Measurements from ENCODE around the gene EFNB1. TPM values are rescaled to one million over a fixed set of nuclear protein-coding genes. Genes with fewer than 3 reads are reported as not detected.

The EFNB1 gene
- total RNA-seq, 2 donors from 2014 or later = 23.7 to 42.4 TPM

GRCh38 chrX:68852046-68852445, 23.2 kb downstream of the EFNB1 start:
- no peaks in the 10 kb centered on the region for H3K27me3 ChIP-seq
- no peak for TF ChIP-seq CTCF (IDR thresholded peaks at IDR 0.05)

GRCh38 chrX:68853665-68854251, 24.9 kb downstream of the EFNB1 start:
- H3K36me3 ChIP-seq = no peaks in the 10 kb centered on the region
- H3K9me3 ChIP-seq = no peaks in the 10 kb centered on the region
- no peaks in the 10 kb centered on the region for H3K27me3 ChIP-seq
- H3K27ac ChIP-seq = no peak overlapping the region
- TF ChIP-seq CTCF (IDR thresholded peaks at IDR 0.05) = no peak
- H3K4me3 ChIP-seq = no peak overlapping the region
- no peak for DNase-seq (ENCODE audit: low spot score)
- no peaks in the 10 kb centered on the region for H3K4me1 ChIP-seq

More at GRCh38 chrX:68852046-68852445, 23.2 kb downstream of the EFNB1 start:
- no peak overlapping the region for H3K27ac ChIP-seq
- no peaks in the 10 kb centered on the region for H3K36me3 ChIP-seq
- H3K9me3 ChIP-seq = no peaks in the 10 kb centered on the region
- no peak overlapping the region for H3K4me3 ChIP-seq
- no peaks in the 10 kb centered on the region for H3K4me1 ChIP-seq
- DNase-seq (ENCODE audit: low spot score) = no peak

GRCh38 chrX:68865300-68865699, 36.5 kb downstream of the EFNB1 start:
- Histone ChIP-seq H3K4me1 (no peaks in the 10 kb centered on the region), H3K27me3 (no peaks in the 10 kb centered on the region), H3K9me3 (no peaks in the 10 kb centered on the region), H3K4me3 (no peak overlapping the region), H3K36me3 (no peaks in the 10 kb centered on the region), H3K27ac (no peak overlapping the region)
- TF ChIP-seq CTCF (IDR thresholded peaks at IDR 0.05) = no peak
- no peak for DNase-seq (ENCODE audit: low spot score)

- Histone ChIP-seq H3K27ac (no peak overlapping the region), H3K36me3 (no peaks in the 10 kb centered on the region), H3K9me3 (no peaks in the 10 kb centered on the region), H3K4me1 (no peaks in the 10 kb centered on the region), H3K4me3 (no peak overlapping the region), H3K27me3 (no peaks in the 10 kb centered on the region)
- TF ChIP-seq CTCF (IDR thresholded peaks at IDR 0.05) = no peak
- no peak for DNase-seq (ENCODE audit: low spot score)
Observed at GRCh38 chrX:68865926-68866325, 37.1 kb downstream of the EFNB1 start.

GRCh38 chrX:68867458-68868112, 38.8 kb downstream of the EFNB1 start:
- DNase-seq (ENCODE audit: low spot score) = no peak
- H3K4me3 ChIP-seq = no peak overlapping the region

More at GRCh38 chrX:68867458-68868112, 38.8 kb downstream of the EFNB1 start:
- no peaks in the 10 kb centered on the region for H3K27me3 ChIP-seq
- no peaks in the 10 kb centered on the region for H3K9me3 ChIP-seq
- no peaks in the 10 kb centered on the region for H3K36me3 ChIP-seq
- no peak overlapping the region for H3K27ac ChIP-seq
- no peak for TF ChIP-seq CTCF (IDR thresholded peaks at IDR 0.05)
- H3K4me1 ChIP-seq = no peaks in the 10 kb centered on the region
